T-helper 2 cell treated with Interferon-gamma antibody and Interleukin-4, amounts not matched to agents 100 ng/mL and 5 ng/mL, for 36 hours (primary cell): ENCODE data around the gene ZNF750. TPM values are rescaled to one million over a fixed set of nuclear protein-coding genes. Genes with fewer than 3 reads are reported as not detected.

ENCODE experiments used
- intact Hi-C: fragments of 100-400 bp; cut with micrococcal nuclease; formaldehyde crosslinking; loops from one replicate; pipeline ENCODE4 v1.15.1; 2023
- total RNA-seq: library from RNA; stranded (reverse); gene quantifications from 2 replicates; pipeline ENCODE4 v1.2.3, GENCODE V29; 2022

Gene ZNF750
- total RNA-seq, 1 donor from 2014 or later = not detected

DNA sequence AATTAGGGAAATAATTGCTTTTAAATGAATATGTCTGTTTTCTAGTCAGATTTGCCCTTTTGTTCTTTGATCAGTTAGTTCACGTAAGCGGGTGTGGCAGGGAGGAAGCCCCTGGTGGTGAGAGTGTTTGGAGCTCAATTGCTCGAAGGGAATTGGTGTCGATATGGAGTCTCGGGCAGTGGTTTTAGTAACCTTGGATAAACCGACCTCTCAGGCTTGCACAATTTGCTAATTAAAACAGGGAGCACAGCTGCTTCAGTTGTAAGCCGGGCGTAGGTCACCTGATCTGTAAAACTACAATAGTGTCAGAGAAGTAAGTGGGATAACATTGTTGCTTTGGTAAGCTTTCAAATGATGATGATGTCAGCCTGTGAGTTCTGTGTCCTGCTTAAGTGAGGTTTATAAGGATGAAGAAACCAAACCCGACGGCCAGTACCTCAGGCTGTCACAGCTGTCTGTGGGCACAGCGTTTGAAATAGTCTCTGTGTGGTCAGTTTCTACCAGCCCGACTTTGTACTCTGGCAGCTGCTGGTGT, 2.9 kb downstream of the ZNF750 start:
- intact Hi-C loops = no loop called here

DNA sequence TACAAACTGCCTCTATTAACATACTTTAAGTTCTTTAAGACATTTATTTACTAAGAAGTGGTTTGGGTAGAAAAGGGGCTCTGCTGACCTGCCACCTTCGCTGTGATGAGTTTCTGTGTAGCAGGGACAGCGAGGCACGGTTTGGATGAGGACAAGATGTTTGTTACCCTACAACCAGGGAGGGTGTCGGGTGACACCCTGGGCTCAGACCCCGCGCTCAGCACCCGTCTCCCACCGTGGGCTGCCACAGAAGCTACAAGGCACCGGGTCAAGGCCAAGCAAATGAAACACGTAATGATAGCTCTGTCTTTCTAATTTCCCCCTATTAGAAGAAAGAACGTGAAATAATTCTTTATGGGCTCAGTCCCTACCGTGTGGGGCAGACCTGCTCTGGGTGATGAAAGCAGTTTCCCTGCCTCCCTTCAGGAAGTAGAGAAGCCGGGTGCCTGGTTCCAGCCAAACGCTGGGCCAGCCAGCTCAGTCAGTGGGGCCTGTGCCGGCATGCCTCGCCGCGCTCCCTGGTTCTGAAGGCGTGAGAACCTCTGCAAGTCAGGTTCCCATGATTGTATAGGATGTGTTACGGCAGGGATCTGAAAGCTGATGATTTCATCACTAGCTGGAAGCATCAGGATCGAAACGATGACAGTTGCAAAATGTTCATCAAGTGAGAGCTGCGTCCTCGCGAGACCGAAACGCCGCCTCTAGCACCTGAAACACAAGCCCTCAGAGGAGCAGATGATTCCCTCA, 3.9 kb downstream of the ZNF750 start:
- intact Hi-C loops = no loop called here

DNA sequence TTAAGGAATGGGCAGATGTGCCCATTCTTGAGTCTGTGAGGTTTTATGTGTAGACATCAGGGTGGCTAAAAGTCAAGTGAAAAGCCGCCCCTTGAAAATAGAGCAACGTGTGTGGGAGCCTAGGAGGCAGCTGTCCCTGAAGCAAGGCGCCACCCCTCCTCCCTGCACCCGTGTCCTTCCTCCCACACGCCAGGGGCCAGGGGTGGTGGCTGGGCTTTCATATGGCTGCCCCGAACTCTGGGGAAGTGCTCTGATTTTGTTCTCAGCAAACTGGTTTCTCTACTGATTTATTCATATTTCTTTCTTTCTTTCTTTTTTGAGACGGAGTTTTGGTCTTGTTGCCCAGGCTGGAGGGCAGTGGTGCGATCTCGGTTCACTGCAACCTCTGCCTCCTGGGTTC, 4.7 kb downstream of the ZNF750 start:
- intact Hi-C loops = no loop called here

DNA sequence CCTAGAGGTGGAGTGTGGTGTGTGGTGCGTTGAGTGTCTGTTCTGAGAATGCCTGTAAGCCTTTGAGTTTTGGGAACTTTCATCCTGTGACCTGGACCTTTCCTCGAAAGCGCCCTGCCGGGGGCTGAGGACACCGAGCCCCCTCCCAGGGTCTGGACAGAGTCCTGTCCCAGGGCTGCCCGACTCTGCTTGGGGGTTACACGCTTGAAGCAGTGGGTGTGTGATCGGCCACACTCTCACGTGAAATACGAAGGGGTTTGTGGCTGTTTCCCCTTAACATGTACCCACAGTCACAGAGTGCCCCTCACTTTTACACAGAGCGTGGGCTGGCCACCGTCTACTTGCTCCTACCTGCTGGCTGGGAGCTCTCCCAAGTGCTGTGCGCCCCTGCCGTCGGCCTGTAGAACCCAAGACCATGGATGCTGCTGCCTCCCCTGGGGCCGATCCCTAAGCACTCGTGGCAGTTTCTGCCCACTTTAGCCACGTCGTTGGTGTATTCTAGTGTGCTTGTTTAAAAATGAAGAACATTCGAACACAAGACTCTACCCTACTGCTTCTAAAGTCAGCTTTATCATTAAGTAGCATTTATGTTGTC, 6.8 kb downstream of the ZNF750 start:
- intact Hi-C loops = no loop called here

DNA sequence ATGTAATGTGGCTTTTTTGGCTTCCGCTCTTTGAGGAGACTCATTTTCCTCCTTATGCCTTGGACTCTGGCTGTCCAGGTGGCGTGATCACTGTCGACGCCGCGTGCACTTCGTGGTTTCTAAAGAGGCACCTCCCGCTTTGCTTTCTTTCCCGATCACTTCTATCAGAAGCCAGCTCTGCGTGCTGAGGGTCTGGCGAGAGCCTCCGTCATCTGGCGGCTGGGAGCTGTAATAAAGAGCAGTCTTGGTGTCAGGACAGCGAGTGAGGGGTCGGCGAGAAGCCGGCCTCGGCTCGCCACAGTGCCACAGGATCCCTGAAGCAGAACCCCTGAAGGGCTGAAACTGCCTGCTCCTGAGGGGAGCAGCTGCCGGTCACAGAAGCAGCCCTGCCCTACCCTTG, 7.4 kb downstream of the ZNF750 start:
- intact Hi-C loops = no loop called here

DNA sequence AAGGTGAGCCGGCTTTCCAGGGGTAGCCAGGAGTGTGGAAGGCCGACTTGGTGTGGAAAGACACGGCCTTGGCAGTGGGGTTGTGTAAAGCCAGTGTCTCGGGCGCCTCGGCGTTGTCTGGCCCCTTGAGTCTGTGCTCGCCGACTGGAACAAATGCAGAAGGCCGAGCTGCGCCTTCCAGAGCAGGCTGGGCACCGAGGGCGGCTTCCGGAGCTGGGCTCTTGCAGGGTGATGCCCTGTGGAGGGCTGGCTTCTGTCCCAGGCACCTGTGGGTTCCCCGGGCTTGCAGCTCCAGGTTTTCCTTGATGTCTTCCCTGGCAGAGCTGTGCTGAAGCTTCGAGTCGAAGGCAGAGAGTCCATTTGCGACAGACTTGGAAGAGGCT, 8.0 kb downstream of the ZNF750 start:
- intact Hi-C loops = no loop called here

DNA sequence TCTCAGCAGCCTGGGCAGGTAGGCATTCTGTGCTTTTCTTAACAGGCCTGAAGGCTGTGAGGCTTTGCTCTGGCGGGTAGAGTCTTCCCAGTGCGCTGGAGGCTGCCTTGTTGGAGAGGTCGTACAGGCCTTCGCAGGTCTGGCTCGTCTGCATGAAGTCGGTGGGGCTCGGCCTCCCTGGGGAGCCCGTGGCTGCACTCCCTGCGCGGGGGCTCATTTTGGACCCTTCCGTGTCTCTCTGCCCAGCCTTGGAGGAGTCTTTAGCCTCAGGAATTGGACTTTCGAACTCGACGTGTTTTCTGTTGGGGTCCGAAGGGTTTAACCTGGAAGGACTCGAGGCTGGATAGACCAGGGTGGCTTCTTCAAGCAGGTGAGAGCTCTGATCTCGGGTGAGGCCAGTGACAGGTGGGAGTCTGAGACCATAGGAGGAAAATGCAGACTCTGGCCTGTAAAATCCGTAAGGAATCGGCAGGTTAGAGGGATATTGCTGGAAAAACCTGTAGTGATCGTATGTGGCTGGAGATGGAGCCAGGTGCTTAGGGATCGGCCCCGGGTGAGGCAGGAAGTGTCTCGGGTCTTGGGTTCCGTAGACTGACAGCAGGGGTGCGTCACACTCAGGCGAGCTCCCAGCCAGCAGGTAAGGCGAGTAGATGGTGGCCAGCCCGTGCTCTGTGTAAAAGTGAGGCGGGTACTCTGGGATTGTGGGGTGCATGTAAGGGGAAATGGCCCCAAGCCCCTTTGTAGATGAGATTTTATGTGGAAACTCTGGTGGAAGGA, 8.6 kb downstream of the ZNF750 start:
- intact Hi-C loops = no loop called here

DNA sequence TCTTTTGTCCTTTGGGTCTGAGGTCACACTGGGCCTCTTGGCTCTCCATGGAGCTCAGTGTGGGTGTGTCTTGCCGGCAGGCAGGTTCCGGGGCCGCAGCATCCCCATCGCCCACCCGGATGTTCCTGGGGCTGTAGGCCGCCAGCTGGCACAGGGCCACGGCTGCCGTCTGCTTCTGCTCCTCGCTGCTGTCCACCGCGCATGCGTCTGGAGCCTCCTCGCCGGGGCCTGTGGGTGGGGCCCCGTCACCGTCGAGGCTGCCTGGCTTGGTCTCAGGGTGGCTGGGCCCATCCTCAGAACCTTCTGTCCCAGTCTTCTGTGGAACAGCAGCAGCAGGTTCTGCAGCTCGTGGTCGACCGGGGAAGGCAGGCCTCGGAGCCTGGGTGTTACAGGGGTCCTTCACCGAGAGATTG, 9.6 kb downstream of the ZNF750 start:
- intact Hi-C loops = no loop called here

DNA sequence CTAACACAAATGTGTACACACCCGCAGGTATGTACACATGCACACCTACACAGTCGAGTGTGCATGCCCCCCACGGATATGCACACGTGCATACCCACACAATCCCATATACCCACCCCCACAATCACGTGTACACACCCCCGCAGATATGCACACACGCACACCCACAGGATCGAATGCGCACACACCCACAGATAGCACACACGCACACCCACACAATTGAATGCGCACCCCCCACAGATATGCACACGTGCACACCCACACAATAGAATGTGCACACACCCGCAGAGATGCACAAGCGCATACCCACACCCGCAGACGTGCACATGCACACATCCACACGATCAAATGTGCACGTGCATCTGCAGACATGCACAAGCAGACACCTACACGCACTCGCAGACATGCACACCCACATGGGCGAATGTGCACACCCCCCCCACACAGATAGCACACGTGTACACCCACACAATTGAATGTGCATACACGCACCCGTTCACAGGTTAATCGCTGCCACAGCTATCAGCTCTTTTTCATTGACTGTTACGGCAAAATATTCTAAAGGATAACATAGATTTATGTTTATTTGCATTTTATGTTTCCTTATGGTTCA, 10.8 kb downstream of the ZNF750 start:
- intact Hi-C loops = no loop called here

DNA sequence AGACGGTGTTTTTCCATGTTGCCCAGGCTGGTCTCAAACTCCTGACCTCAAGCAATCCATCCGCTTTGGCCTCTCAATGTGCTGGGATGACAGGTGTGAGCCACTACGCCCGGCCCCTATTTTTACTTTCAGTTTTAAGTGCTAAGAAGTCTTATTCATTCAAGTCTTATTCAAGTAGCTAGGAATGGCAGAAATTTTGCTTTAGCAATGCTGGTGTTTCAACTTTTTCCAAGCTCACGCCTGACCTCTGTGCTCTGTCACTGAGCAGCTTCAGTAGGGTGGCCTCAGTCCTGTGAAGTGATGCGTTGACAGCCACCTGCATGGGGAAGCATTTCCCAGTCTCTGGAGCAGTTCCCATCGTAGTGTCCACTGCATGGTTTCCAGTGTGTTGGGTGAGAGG, 12.9 kb downstream of the ZNF750 start:
- intact Hi-C loops = no loop called here

DNA sequence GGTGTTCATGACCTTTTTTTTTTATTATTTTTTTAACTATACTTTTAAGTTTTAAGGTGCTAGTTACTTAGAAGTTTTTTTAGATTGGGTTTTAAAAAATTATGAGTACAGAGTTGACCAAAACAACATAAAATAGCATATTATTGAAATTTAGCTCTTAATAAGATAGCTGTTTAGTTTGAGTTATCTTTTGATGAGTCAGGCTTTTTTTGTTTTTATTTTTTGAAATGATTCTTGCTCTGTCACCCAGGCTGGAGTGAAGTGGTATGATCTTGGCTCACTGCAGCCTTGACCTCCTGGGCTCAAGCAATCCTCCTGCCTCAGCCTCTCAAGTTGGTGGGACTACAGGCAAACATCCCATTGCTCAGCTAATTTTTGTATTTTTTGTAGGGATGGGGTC, 13.6 kb downstream of the ZNF750 start:
- intact Hi-C loops = no loop called here

DNA sequence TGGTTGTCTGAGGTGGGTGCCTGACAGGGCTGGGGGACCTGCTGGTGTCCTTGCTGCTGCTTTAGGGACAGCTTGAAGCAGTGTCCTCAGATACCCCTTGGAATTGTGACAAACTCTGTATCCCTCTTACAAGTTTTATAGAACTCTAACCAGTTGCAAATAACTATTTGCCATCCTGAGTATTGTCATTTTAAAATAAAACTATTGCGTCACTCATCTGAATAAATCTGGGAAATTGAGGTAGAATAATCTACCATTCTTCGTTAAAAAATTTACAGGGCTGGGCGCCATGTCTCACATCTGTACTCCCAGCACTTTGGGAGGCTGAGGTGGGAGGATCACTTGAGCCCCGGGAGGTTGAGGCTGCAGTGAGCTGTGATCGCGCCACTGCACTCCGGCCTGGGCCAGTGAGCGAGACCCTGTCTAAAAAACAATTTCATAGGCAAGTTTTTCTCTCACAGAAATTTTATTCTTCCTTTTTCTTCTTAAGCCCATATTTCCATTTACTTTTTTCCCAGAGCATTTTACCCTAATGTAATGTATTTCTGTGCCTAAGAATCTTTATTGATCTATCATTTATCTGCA, 14.2 kb downstream of the ZNF750 start:
- intact Hi-C loops = no loop called here

DNA sequence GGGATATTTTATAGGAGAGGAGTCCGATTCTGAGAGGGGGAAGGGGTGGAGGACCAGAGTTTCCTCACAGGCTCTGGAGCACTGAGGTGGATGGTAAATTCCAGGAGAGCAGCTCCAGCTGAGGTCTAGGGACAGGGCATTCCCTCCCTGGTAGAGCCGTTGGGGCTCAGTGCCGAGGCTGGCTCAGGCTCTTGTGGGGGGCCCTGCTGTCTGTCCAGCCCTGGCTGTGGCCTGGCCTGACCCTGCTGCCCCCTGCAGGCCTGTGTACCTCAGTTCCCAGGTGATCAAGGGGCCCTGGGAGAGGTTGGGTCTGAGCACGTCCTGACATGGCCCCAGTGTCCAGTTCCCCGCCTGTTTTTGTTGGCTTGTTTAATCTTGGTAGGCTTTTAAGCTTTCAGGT, 16.8 kb downstream of the ZNF750 start:
- intact Hi-C loops = no loop called here

DNA sequence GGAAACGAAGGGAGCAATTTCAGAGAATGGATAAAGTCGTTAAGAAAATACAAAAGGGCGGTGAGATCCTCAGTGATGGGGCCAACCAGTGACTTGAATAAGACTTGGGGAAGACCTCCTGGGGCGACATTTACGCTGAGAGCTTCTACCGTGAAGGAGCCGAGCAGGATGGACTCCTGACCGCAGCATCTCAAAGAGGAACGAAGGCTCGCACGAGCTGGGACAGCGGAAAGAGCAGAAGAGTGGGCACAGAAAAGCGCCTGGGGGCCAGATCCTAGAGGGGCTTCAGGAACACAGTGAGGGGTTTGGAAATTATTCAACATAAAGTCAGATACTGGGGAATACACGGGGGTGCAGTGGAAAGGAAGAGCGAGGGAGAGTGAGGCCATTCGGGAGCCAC, 17.5 kb downstream of the ZNF750 start:
- intact Hi-C loops = no loop called here

DNA sequence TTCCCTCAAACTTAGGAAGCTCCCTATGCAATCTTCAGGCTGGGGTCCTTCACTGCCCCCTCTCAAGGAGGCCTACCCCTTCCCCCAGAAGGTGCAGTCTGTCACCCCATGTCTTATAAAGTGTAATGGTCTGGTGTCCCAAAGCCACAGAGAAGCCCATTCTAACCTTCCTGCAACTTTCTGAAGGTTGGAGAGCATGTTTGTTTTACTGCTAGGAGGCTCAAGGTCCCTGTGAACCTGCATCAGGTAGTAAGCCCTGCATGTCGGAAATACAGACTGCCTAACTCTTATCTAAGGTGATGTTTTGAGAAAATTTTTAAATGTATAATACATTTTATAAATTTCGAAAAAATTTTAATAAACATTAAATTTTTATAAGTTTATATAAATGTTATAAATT, 18.3 kb downstream of the ZNF750 start:
- intact Hi-C loops = no loop called here

DNA sequence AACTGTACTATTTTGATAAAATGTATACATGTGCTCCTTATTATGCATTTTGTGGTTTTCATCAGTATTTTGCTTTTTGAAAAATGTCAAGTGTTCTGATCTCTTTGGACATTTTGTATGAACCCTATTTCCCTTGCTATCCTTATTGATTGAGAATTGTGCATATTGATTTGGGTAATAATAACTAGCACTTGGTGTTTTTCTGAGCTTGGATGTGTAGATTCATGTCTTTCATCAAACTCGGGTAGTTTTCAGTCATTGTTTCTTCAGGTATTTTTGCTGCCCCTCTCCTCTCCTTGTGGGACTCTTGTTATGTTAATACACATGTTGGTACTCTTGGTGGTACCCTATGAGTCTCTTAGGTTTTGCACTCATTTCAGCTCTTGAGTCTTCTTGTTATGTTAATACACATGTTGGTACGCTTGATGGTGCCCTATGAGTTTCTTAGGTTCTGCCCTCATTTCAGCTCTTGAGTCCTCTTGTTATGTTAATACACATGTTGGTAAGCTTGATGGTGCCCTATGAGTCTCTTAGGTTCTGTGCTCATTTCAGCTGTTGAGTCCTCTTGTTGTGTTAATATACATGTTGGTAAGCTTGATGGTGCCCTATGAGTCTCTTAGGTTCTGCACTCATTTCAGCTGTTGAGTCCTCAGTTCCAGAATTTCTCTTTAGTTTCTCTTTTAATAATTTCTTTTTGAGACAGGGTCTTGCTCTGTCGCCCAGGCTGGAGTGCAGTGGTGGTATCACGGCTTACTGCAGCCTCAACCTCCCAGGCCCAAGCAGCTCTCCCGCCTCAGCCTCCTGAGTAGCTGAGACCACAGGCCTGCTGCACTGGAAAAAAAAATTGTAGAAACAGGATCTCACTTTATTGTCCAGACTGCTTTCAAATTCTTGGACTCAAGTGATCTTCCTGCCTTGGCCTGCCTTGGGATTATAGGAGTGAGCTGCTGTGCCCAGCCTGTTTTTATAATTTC, 19.3 kb downstream of the ZNF750 start:
- intact Hi-C loops = no loop called here

DNA sequence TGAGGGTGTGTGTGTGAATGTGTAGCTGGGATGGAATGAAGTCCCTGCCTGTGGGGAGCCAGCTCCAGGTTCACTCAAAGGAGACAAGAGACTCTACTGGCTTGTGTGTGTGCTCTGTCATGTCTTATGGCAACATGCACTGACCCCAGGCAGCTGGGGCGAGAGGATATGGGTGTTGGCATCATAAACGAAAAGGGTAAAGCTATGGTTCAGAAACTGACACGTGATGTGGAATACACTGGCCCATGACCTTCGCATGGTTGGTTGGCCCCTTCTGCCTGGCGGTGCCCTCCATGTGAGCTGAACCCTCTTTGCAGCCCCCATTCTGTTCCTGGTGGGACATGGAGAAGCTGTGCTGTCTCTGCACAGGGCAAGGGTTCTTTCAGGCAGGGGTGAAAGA, 21.9 kb downstream of the ZNF750 start:
- intact Hi-C loops = no loop called here

DNA sequence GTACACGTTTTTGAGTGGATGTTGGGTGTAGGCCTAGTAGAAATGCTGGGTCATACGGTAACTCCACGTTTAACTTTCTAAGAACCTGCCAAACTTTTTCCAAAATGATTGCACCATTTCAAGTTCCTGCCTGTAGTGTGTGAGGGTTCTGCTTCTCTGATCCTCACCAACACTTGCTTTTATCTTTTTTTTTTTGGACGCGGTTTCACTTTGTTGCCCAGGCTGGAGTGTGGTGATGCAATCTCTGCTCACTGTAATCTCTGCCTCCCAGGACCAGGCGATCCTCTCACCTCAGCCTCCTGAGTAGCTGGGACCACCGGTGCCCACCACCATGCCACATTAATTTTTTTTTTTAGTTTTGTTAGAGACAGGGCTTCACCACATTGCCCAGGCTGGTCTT, 23.5 kb downstream of the ZNF750 start:
- intact Hi-C loops = no loop called here

DNA sequence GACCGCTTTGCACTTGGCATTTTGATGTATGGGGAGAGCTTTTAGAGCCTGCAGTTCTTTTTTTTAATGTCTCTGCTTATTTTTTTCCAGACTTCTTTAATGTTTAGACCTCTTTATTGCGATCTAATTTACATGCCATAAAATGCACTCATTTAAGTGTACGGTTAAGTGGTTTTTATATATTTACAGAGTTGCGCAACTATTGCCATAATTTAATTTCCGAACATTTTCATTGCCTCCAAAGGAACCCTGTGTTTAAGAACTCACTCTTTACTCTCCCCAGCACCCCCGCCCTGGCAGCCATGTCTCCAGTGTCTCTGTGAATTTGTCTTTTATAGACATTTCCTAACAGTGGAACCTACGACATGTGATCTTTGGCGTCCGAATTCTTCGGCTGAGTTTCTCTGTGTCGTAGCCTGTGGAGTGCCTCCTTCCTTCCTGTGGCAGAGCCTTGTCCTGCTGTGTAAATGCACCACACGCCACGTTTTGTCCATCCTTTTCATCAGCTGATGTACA, 24.0 kb downstream of the ZNF750 start:
- intact Hi-C loops = no loop called here

DNA sequence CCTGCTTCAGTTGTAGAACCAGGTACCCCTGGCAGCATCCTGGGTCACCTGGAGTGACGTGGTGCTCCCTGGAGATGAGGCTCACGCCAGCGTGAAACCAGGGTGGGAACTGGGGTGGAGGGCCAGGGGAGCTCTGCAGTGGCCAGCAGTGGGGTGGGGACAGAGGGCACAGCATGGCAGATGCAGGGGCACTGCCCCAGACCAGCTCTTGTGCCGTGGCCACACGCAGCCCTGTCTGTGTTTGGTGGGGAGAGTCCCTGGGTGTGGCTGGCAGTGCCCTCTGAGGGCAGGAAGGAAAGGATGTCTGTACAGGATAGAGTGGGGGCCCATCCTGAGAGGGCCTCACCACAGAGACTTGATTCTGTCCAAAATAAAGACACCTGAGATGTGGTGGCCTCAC, 24.5 kb downstream of the ZNF750 start:
- intact Hi-C loops = no loop called here
